ENCODE measurements around the gene URB1.
"Not testable (repeated sequence)": the region's sequence is repeated elsewhere in the genome, so short reads cannot be mapped to it uniquely, and the experiment has no call there.

The URB1 gene

GRCh38 chr21:32370998-32371766 lies 21.6 kb downstream of the URB1 start:
- DNase-seq: no peak

GRCh38 chr21:32368961-32369360 lies 23.9 kb downstream of the URB1 start:
- DNase-seq: not testable (repeated sequence)

DNA sequence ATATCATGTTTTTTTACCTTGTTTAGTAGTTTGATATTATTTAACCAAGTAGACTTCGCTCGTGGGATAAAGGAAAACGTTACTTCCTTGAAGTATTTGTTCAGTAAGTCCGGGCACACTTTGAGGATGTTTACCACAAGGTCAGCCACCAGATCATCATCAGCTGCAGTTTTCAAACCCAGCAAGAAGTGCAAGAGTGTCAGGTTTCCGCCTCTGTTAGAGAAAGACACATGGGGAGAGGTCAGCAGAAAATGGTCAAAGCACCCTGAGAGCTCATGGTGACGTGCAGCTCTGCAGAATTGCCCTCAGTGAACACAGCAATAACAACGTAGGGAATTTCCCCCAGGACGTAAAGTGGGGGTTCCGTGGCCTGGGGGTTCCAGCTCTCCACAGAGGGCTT lies 24.4 kb downstream of the URB1 start:
- DNase-seq: no peak

- DNase-seq: no peak
These were observed 25.7 kb downstream of the URB1 start for GRCh38 chr21:32367158-32367557.

DNA sequence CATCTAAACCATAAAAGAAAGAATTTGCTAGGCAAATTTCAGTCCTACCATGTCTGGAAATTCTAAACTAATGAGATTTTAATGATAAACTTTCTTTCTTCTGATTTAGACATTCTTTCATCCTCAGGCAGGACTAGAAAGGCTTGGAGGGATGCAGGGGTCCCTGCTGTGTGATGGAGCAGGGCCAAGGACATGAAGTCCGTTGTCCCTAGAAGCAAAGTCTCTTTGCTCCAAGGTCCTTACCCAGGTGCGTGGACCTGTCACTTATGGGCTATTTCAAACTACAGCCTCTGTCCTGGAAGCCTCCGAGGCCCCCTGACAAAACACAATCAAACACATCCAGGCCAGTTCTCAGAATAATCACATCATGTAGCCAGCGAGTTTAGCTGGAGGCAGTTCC lies 26.6 kb downstream of the URB1 start:
- DNase-seq: no peak

DNA sequence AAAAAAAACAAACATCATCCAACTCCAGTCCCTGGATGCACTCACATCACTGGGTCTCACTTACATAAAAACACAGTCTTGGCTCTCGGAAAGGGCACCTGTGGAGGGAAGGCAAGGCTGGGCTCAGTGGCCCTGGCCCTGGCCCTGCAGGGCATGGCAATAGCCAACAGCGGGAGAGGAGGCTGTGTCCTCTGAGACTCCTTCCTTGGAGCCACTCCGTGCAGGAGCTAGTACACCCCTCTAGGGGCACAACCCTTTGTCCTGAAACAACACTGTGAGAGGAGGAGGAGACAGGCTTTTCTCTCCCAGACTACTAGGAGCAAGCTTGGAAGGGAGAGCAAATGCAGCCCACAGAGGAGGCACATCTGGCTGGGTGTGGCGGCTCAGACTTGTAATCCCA lies 28.0 kb downstream of the URB1 start:
- no peak for DNase-seq

GRCh38 chr21:32364387-32364786 lies 28.4 kb downstream of the URB1 start:
- peak; percentile 73 for DNase-seq

- no peak for DNase-seq
These were observed 32.3 kb downstream of the URB1 start for GRCh38 chr21:32360401-32360975.

DNA sequence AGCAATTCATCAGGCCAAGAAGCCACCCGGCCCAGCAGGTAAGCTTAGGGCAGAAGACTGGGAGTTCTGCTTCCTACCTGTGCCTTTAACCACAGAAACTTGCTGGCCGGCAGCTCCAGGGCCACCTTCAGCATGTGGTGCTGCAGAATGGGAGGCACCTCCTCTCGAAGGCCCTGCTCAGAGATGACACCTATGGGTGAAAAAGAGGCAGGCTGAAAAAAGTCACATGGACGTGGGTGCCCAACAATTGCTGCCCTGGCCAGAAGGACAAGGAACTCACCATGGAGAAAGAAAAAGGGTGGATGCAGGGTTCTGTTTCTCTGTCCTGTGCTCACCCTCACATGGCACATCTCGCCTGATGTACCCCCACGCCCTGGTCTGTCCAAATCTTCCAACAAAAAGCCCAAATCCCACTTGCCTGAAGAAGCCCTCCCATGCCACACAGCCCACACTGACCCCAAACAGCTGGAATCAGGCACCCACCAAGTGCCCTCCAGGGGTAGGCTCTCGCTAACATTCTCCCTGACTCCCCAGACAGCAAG lies 33.0 kb downstream of the URB1 start:
- DNase-seq: no peak

GRCh38 chr21:32356874-32357395 lies 35.9 kb downstream of the URB1 start:
- no peak for DNase-seq

DNA sequence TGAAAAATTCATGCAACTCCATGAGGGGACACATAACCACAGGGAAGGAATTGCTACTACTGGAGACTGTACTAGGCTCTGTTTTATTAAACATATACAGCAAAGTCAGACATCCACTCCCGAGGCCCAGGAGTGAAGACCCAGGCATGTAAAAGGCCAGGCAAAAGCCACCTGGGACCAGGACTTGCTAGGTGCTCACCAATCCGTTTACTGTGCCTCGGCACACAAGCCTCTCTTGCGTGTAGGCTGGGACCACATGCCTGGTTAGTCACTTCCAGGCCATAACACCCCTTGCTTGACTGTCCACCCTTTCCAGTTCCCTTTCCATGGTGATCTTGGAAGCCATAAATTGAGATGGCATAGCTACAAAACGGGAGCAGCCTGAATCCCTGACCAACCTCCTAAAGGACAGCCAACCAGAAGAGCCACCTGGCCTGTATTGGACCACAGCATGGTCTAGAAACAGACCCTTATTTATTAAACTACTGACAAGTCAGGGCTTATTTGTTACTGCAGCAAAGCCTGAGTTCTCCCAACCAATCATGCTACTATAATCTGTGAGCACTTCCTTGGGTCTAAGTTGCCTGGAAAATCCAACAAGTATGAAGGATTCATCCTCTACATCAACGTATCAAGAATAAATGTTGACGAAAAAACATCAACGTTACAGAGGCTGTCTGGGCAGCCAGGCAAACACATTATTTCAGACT lies 39.7 kb downstream of the URB1 start:
- no peak for DNase-seq

DNA sequence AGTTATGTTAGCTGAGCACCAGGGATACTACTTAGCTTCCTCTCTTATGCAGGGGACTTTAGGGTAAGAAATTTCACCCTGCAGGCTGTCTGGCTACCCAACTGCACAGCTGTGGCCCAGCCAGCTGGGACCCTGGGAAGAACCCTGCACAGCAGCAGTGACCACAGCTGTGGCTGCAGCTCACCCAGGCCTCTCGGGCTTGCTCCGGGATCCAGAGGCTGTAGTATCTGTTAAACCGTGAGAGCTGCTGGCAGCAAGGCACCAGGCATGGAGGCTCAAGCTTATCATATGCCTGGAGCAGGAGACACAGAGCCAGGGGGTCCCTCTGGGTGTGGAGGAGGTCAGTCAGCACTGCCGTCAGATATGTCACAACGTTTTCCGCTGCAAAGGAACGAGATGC lies 40.3 kb downstream of the URB1 start:
- DNase-seq: no peak

DNA sequence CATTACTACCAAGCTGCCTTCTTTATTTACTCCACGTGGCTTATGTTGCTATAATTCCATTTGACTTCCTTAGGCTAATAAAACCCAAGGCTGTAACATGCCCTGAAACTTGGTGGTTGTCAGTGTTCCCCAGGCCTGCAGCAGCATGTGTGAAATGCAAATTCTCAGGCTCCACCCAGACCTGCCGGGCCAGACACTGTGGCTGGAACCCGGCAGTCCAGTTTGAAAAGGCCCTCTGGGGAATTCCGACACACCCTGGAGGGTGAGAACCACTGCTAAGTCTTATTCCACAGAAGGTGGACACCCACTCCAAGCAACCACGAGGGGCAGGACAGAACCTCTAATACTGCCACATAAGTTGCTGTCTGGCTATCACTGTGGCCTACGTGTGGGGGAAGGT lies 41.4 kb downstream of the URB1 start:
- no peak for DNase-seq

- DNase-seq: no peak
These were observed 41.8 kb downstream of the URB1 start for GRCh38 chr21:32350981-32351380.

GRCh38 chr21:32350211-32350980 lies 42.4 kb downstream of the URB1 start:
- DNase-seq: no peak

GRCh38 chr21:32349333-32349944 lies 43.4 kb downstream of the URB1 start:
- no peak for DNase-seq

- DNase-seq: no peak
These were observed 44.0 kb downstream of the URB1 start for GRCh38 chr21:32348604-32349332.

DNA sequence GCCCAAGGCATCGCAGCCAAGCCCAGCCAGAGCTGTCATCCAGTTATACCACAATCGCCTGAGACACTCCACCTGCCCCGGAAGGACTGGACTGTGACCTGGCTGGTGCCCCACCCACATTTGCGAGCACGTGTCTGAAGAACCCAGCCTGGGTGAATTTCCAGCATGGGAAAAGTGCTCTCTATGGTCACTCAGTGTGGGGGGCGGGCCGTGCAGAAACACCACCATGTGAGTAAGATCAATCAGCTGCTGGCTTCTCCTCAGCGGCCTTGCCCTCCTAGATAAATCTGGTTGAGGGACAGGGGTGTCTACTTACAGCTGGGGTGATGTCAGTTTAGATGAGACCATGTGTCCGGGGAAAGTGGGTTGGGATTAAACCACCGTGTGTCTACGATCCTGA lies 44.8 kb downstream of the URB1 start:
- no peak for DNase-seq

DNA sequence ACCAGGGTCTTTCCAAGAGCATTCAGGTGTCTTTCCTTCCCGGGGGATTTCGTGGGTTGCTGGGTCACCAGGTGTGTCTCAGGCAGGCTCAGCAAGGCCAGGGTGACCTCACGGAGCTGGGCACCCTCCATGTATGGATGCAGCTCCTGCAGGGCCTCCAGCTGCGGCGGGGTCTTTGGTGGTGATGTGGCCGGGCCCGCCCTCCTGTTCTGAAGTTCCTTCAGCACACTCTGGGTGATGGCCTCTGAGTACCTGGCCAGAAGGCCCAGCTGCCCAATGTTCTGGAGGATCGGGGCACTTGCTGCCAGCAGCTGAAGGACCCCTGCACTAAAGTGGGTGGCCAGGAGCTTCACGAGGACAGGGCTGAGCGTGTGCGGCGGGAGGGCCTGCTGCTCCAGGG lies 45.5 kb downstream of the URB1 start:
- no peak for DNase-seq

- no peak for DNase-seq
These were observed 45.9 kb downstream of the URB1 start for GRCh38 chr21:32346951-32347350.

Data from femur (tissue), 1 donor.